VCaP (cell line): ENCODE data around the gene KLHL22.

Source experiments
- H3K27ac ChIP-seq: fragments of 450-650 bp; 2 replicates; pipeline ENCODE4 v1.5.1; 2017
- TF ChIP-seq, protein P1 (sequence below): fragments of 450-650 bp; conservative IDR thresholded peaks from 2 replicates; pipeline ENCODE4 v1.5.1; 2017; ENCODE audit warnings: mild to moderate bottlenecking, moderate library complexity

KLHL22 gene

GRCh38 chr22:20442485-20443284 is 52.9 kb downstream of the KLHL22 start:
- TF ChIP-seq, protein P1, sequence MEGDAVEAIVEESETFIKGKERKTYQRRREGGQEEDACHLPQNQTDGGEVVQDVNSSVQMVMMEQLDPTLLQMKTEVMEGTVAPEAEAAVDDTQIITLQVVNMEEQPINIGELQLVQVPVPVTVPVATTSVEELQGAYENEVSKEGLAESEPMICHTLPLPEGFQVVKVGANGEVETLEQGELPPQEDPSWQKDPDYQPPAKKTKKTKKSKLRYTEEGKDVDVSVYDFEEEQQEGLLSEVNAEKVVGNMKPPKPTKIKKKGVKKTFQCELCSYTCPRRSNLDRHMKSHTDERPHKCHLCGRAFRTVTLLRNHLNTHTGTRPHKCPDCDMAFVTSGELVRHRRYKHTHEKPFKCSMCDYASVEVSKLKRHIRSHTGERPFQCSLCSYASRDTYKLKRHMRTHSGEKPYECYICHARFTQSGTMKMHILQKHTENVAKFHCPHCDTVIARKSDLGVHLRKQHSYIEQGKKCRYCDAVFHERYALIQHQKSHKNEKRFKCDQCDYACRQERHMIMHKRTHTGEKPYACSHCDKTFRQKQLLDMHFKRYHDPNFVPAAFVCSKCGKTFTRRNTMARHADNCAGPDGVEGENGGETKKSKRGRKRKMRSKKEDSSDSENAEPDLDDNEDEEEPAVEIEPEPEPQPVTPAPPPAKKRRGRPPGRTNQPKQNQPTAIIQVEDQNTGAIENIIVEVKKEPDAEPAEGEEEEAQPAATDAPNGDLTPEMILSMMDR = no peak
- no peak overlapping the region for H3K27ac ChIP-seq

GRCh38 chr22:20441631-20442484 is 53.7 kb downstream of the KLHL22 start:
- TF ChIP-seq, protein P1 = no peak
- no peak overlapping the region for H3K27ac ChIP-seq

DNA sequence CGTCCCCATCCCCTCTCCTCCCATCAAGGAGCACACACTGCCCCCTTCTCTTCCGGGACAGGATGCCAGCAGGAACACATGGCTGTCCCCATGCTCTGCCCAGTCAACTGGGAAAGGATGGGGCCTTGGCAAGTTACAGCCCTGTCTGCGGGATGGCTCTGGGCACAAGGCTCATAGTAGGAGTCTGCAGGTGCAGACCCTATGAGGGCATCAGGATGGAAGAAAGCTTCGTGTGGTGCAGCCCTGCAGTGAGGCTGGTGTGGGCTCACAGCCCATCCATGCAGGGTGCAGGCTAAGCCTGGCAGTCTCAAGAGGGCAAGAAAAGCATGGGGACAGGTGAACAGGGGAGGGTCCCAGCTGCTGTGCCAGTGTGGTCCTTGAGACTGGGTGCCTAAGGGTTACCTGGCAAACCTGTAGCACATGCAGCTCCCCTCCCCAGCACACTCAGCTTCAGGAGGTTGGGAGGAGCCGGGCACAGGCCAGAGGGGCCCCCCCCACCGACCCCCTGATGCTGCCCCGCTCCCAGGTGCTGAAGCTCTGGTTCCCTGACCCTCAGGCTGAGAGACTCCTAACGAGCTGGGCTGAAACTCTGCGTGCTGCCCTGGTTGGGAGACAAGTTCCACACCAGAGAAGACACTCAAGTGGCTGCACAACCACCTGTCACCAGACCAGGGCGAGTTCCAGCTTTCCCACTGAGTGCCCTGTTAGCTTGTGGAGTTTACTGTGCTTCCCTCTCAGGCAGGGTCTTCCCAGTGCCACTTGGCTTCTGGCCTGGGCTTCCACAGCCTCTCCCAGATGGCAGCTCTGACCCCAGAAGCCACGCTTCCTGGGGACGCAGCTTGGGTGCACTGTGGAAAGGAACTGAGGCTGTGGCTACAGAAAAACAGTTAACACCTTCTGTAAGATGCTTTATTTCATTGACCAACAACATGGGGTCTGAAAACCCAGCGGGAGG is 54.7 kb downstream of the KLHL22 start:
- H3K27ac ChIP-seq = no peak overlapping the region
- TF ChIP-seq, protein P1 = no peak

GRCh38 chr22:20439928-20440575 is 55.5 kb downstream of the KLHL22 start:
- TF ChIP-seq, protein P1 = no peak
- H3K27ac ChIP-seq = no peak overlapping the region

GRCh38 chr22:20439556-20439927 is 56.1 kb downstream of the KLHL22 start:
- TF ChIP-seq, protein P1 = no peak
- no peak overlapping the region for H3K27ac ChIP-seq

GRCh38 chr22:20438678-20439492 is 56.7 kb downstream of the KLHL22 start:
- peak overlapping the region; percentile 79 for H3K27ac ChIP-seq
- TF ChIP-seq, protein P1 = peak; percentile 22; the same call in 1 of the 2 replicates
